Kidney (tissue), 14 donors: ENCODE measurements around the gene CDK5RAP2. TPM values are rescaled to one million over a fixed set of nuclear protein-coding genes. Genes with fewer than 3 reads are reported as not detected.

Experiments
- DNase-seq, 5 donors: peaks; one replicate each; pipeline ENCODE4 v3.0.0-alpha.2; 2013 to 2020
- FAIRE-seq: peaks from 2 replicates; lab custom pipeline; 2012; peaks lifted over from hg19 to GRCh38; lab: Jason Lieb, UNC
- H3K27ac ChIP-seq, 2 donors: one replicate each; pipeline ENCODE4 v1.7.0; 2013; ENCODE audit warnings: low read depth in 2 of 2, low read length in 2 of 2, inconsistent platforms in 1 of 2
- H3K27me3 ChIP-seq: one replicate; pipeline ENCODE4 v1.7.1; 2013; ENCODE audit warnings: low read length, inconsistent platforms; ENCODE audit not compliant: control insufficient read depth, insufficient read depth
- H3K36me3 ChIP-seq, 3 donors: one replicate each; pipeline versions ENCODE4 v1.7.0 to v1.7.1; 2013; ENCODE audit warnings: low read length in 3 of 3, control low read depth in 1 of 3, inconsistent platforms in 1 of 3; ENCODE audit not compliant: insufficient read depth in 3 of 3, control insufficient read depth in 2 of 3
- H3K4me1 ChIP-seq, 3 donors: one replicate each; pipeline versions ENCODE4 v1.7.0 to v1.7.1; 2013; ENCODE audit warnings: low read length in 3 of 3, inconsistent platforms in 1 of 3, low read depth in 1 of 3; ENCODE audit not compliant: control insufficient read depth in 2 of 3, insufficient read depth in 2 of 3
- H3K4me3 ChIP-seq, 3 donors: one replicate each; pipeline versions ENCODE4 v1.7.0 to v1.8.1; 2013; ENCODE audit warnings: low read length in 3 of 3, control low read depth in 1 of 3, inconsistent platforms in 1 of 3
- H3K9ac ChIP-seq, 3 donors: one replicate each; pipeline versions ENCODE4 v1.7.0 to v1.7.1; 2013; ENCODE audit warnings: low read length in 3 of 3, control low read depth in 1 of 3, inconsistent platforms in 1 of 3
- H3K9me3 ChIP-seq, 3 donors: one replicate each; pipeline versions ENCODE4 v1.7.0 to v1.7.1; 2013; ENCODE audit warnings: low read length in 3 of 3, control low read depth in 1 of 3, inconsistent platforms in 1 of 3; ENCODE audit not compliant: control insufficient read depth in 2 of 3, insufficient read depth in 1 of 3
- intact Hi-C: fragments of 100-400 bp; cut with DNase I; formaldehyde crosslinking; loops from one replicate; pipeline ENCODE4 v1.11.1; 2022
- polyA plus RNA-seq: library from polyadenylated mRNA; stranded (reverse); fragments of 350-450 nt; fragmentation: Illumina TruSeq; extraction: RNeasy Lipid Tissue Mini Kit (QIAGEN cat#74804); gene quantifications from one replicate; pipeline ENCODE4 v1.2.3, GENCODE V29; 2014; ENCODE audit warnings: low read depth, low replicate concordance; ENCODE audit not compliant: insufficient read depth
- total RNA-seq: library from RNA; stranded (reverse); fragmentation: NEBNext Ultra II Directional; extraction: Animal tissue kit (Norgen Biotek cat#: 25700); gene quantifications from one replicate; pipeline ENCODE4 v1.2.1, GENCODE V29; 2021
- TF ChIP-seq, protein P1 (sequence below): IDR thresholded peaks from 3 replicates; pipeline ENCODE4 v1.5.1; 2012; ENCODE audit warnings: mild to moderate bottlenecking, moderate library complexity, borderline replicate concordance; ENCODE audit not compliant: insufficient read depth; ENCODE audit errors: extremely low read depth
- donor health status: control.
- donor health status: control.
- donor health status: control.
- donor health status: control.
- donor health status: control.
- donor health status: DM: yes; HTN: yes; CAD: no.
- donor health status: Normal renal cell carcinoma (clear cell type).

CDK5RAP2 gene
- total and polyA plus RNA-seq, 2 donors from 2014 or later: 20.9 to 35.3 TPM

DNA sequence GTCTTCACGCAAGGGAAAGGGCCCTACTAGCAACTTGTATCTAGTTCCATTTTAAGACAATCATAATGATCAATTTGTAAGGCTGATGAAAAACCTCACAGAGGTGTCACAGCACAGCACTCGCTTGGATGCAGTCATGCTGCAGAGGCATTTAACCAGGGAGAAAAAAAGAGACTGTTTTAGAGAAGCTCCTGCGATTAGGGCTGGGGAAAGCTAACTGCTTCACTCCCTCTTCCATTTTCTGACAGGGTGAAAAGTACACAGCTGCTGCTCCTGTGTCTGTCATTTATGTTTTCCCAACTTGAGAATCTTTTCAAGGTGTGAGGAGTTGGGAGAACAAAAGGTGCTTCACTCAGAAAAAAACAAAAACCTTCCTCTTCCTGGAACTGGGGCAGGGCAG lies 106.4 kb downstream of the CDK5RAP2 start:
- DNase-seq (no peak), FAIRE-seq (no peak)
- TF ChIP-seq, protein P1, sequence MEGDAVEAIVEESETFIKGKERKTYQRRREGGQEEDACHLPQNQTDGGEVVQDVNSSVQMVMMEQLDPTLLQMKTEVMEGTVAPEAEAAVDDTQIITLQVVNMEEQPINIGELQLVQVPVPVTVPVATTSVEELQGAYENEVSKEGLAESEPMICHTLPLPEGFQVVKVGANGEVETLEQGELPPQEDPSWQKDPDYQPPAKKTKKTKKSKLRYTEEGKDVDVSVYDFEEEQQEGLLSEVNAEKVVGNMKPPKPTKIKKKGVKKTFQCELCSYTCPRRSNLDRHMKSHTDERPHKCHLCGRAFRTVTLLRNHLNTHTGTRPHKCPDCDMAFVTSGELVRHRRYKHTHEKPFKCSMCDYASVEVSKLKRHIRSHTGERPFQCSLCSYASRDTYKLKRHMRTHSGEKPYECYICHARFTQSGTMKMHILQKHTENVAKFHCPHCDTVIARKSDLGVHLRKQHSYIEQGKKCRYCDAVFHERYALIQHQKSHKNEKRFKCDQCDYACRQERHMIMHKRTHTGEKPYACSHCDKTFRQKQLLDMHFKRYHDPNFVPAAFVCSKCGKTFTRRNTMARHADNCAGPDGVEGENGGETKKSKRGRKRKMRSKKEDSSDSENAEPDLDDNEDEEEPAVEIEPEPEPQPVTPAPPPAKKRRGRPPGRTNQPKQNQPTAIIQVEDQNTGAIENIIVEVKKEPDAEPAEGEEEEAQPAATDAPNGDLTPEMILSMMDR: no peak
- no peaks in the 10 kb centered on the region for H3K4me1 ChIP-seq
- no peak overlapping the region for H3K27ac ChIP-seq
- no peak overlapping the region for H3K9ac ChIP-seq
- intact Hi-C loops: no loop called here
- H3K9me3 ChIP-seq: no peaks in the 10 kb centered on the region
- H3K4me3 ChIP-seq: no peak overlapping the region
- no peaks in the 10 kb centered on the region for H3K27me3 ChIP-seq
- H3K36me3 ChIP-seq: peaks cover 2 to 14% (median 5%) of the 10 kb centered on the region in 3 donors

DNA sequence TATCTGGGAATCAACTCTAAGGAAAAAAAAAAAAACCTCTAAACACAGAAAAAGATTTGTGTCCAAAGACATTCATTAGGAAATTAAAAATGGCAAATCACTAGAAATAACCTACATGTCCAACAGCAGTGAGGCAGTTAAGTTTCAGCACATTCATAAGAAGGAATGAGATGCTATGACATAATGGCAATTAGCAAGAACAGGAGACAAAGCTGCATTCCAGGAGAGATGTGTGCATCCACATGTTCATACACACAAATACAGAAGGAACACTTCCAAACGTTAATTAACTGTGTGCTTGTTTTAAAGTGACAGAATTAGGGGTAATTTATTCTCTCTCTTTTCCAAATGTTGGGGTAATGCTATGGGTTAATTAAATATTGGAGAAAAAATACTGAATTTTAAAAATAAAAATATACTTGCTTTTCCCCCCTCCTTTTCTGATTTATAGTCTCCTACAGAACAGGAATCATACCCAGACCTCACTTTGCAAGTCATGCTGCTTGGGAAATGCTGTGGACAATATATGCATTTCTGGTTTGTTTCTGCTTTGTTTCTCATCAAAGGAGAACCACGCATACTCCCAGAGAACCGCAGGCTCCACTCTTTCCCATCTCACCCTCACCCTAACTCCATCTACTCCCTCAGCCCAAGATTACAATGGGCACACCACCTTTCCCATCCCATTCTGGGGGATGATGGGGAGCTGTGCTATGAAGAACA lies 114.1 kb downstream of the CDK5RAP2 start:
- no peak for DNase-seq
- no peak overlapping the region for H3K27ac ChIP-seq
- H3K27me3 ChIP-seq: no peaks in the 10 kb centered on the region

GRCh38 chr9:120464887-120465421 lies 115.0 kb downstream of the CDK5RAP2 start:
- Histone ChIP-seq H3K4me1 (no peaks in the 10 kb centered on the region), H3K27ac (no peak overlapping the region), H3K9me3 (no peaks in the 10 kb centered on the region), H3K9ac (no peak overlapping the region), H3K4me3 (no peak overlapping the region), H3K36me3 (peaks cover 0 to 6% (median 5%) of the 10 kb centered on the region in 3 donors), H3K27me3 (no peaks in the 10 kb centered on the region)
- intact Hi-C loops: no loop called here
- no peak for FAIRE-seq
- TF ChIP-seq, protein P1: no peak
- DNase-seq: no peak

More for the DNA sequence above, 114.1 kb downstream of the CDK5RAP2 start:
- Histone ChIP-seq H3K36me3 (peaks cover 0 to 6% (median 2%) of the 10 kb centered on the region in 3 donors), H3K4me3 (no peak overlapping the region), H3K9ac (no peak overlapping the region), H3K4me1 (no peaks in the 10 kb centered on the region), H3K9me3 (no peaks in the 10 kb centered on the region)
- TF ChIP-seq, protein P1: no peak
- FAIRE-seq: no peak
- intact Hi-C loops: no loop called here
